Glomerular visceral epithelial cell (primary cell): ENCODE measurements around the gene BNIP2.

Experiments used
- DNase-seq: peaks from one replicate; pipeline ENCODE4 v3.0.0-alpha.2; 2016; ENCODE audit errors: extremely low spot score

The BNIP2 gene

DNA sequence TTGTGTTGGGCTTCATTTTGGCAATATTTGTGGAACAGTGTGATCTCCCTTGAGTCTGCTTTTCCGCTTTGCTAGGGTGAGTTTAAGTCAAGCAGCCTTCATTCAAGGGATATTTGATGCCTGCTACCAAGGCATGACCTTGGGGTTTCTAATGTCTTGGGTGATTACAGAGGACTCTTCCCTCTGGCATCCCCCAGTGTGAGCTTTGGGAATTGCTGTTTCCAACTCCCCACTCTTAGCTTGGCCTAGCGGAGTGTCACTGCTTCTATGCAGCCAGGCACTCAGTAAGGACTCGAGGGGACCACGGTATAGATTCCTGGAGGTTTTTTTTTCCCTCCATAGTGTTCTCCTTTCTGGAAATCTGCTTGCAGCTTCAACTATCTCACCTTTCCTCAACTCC lies 56.4 kb downstream of the BNIP2 start:
- DNase-seq, result no peak

DNA sequence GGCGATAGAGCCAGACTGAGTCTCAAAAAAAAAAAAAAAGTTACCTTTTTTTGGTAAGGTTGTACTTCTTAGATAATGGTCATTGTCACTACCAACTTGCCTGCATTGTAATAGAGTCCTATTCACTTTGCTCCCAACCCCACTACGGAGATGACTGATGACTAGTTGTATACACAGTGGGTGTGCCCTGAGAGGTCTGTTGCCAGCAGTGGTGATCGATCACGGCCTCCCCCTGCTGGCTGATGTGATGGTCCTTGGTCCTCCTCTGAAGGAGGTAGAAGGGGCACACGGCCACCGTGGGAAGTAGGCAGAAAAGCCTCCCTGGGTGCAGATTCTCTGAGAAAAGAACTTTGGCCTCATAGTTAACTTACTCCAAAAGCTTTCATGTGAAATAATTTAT lies 66.8 kb downstream of the BNIP2 start:
- DNase-seq, result peak; percentile 49

DNA sequence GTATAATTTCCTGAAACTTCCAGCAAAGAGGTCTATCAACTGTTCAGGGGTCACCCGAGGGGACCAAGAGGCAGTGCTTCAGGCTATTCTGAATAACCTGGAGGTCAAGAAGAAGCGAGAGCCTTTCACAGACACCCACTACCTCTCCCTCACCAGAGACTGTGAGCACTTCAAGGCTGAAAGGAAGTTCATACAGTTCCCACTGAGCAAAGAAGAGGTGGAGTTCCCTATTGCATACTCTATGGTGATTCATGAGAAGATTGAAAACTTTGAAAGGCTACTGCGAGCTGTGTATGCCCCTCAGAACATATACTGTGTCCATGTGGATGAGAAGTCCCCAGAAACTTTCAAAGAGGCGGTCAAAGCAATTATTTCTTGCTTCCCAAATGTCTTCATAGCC lies 70.7 kb downstream of the BNIP2 start:
- DNase-seq, result no peak

- DNase-seq, result peak; percentile 29
Measured at GRCh38 chr15:59616379-59616778, 72.7 kb downstream of the BNIP2 start.

GRCh38 chr15:59615661-59616060 lies 73.5 kb downstream of the BNIP2 start:
- no peak for DNase-seq

GRCh38 chr15:59614153-59614552 lies 75.0 kb downstream of the BNIP2 start:
- DNase-seq, result no peak

DNA sequence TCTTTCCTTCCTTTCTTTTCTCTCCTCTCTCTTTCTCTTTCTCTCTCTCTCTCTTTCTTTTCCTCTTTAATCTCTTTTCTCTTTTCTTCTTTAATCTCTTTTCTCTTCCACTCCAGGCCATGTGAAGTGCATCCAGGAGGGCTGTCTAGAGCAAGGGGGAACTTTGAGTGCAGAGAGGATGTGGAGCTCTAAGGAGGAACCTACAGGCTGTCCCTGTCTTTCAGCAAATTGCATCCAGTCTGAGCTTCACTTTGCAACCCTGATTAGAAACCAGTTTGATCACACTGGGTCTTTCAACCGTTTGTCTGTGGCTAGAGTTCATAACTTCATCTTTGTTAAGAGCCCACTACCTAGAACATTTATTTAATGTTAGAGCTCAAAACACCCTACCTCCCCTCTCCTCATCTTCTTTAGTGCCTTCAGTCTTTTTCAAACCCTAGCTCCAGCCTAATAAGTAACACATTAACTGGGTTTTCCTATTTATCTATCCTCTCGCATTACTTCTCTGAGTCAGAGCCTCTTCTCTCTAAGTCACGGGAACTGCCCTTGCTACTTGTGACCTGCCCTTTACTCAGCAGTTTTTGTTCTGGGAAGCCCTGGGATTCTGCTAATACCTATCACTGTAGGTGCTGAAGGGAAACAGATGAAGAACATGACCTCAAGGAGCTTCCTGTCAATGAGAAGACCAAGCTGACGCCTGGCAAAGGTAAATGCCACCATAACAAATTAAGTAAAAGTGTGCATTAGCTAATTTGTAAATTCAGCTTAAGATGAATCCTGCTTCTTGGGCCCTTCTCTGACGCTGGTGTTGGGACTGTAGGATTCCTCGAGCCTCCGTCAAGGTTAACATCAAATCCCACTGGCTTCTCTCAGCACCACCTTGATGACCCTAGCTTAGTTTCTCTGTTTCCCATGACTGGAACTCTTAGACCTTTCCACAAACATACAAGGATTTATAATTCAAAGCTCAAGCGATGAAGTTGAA lies 77.6 kb downstream of the BNIP2 start, which contains the start of gene GCNT3:
TSS of gene GCNT3 (plus strand) at position 508 of the 985 bp plus-strand sequence. CDS start 6,456 bp downstream, outside the sequence.
- peak; percentile 81 for DNase-seq

DNA sequence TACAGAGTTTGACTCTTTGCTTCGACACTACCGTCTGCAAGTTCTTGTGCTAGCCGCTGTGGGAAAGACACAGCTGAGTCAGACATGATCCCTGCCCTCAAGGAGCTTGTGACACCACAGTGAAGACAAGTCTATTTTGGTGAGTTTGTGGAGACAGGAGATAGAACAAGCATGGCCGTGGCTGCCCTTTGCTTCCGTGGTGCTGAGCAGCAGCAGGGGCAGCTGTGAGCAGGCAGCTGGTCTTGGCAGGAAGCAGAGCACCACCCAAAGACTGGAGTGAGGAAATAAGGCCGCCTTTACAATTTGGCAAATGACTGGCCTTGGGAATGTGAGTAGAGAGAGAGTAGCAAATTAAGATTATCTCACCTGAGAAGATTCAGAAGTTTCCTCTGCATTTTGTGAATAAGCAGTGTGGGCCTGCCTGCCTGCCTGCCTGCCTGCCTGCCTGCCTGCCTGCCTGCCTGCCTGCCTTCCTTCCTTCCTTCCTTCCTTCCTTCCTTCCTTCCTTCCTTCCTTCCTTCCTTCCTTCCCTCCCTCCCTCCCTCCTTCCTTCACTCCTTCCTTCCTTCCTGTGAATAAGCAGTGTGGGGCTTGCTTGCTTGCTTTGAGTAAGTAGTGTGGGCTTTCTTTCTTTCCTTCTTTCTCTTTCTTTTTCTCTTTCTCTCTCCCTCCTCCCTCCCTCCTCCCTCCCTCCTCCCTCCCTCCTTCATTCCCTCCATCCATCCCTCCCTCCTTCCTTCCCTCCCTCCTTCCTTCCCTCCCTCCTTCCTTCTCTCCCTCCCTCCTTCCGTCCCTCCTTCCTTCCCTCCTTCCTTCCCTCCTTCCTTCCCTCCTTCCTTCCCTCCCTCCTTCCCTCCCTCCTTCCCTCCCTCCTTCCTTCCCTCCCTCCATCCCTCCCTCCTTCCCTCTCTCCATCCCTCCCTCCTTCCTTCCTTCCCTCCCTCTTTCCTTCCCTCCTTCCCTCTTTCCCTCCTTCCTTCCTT lies 79.1 kb downstream of the BNIP2 start:
- no peak for DNase-seq
